Measurements from ENCODE around the gene ZBTB16. TPM values are rescaled to one million over a fixed set of nuclear protein-coding genes. Genes with fewer than 3 reads are reported as not detected.

ZBTB16 gene
- total RNA-seq, 2 donors from 2014 or later = 2.0 to 13.7 TPM

DNA sequence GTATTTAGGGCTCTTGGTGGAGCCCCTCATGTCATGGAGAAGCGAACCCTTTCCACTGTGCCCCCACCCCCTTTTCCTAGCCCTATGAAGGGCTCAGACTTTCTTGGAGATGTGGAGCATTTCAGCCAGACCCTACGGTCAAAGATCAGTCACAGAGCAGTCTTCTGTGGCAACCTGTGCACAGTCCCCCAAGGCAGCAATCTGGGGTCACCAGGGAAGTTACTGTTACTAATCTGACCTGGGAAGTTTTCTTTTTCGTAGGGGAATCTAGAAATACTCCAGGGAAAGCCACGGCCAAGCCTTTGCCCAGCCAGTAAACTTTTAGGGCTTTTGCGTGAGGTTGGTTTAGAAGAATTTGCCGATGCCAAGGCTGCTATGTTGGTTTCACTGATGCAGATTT is 50.6 kb downstream of the ZBTB16 start:
- Histone ChIP-seq H3K4me3 (no peak overlapping the region), H3K27me3 (no peaks in the 10 kb centered on the region), H3K27ac (no peak overlapping the region), H3K9me3 (no peaks in the 10 kb centered on the region), H3K36me3 (no peaks in the 10 kb centered on the region), H3K4me1 (no peaks in the 10 kb centered on the region), H3K9ac (ENCODE audit: low read depth in 2 of 2, low read length in 2 of 2) (no peak overlapping the region)
- intact Hi-C loops (cut with DNase I) = no loop called here
- TF ChIP-seq, protein P1, sequence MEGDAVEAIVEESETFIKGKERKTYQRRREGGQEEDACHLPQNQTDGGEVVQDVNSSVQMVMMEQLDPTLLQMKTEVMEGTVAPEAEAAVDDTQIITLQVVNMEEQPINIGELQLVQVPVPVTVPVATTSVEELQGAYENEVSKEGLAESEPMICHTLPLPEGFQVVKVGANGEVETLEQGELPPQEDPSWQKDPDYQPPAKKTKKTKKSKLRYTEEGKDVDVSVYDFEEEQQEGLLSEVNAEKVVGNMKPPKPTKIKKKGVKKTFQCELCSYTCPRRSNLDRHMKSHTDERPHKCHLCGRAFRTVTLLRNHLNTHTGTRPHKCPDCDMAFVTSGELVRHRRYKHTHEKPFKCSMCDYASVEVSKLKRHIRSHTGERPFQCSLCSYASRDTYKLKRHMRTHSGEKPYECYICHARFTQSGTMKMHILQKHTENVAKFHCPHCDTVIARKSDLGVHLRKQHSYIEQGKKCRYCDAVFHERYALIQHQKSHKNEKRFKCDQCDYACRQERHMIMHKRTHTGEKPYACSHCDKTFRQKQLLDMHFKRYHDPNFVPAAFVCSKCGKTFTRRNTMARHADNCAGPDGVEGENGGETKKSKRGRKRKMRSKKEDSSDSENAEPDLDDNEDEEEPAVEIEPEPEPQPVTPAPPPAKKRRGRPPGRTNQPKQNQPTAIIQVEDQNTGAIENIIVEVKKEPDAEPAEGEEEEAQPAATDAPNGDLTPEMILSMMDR (IDR thresholded peaks at IDR 0.05) = no peak
- no peak for DNase-seq

GRCh38 chr11:114110952-114111947 is 51.7 kb downstream of the ZBTB16 start:
- H3K27ac ChIP-seq = peak overlapping the region; percentile 11
- intact Hi-C loops (cut with DNase I) = no loop called here
- peaks cover 1% of the 10 kb centered on the region for H3K4me1 ChIP-seq
- DNase-seq = no peak
- H3K9ac ChIP-seq (ENCODE audit: low read depth in 2 of 2, low read length in 2 of 2) = no peak overlapping the region
- TF ChIP-seq, protein P1 (IDR thresholded peaks at IDR 0.05) = no peak
- no peak overlapping the region for H3K4me3 ChIP-seq
- H3K36me3 ChIP-seq = no peaks in the 10 kb centered on the region
- H3K9me3 ChIP-seq = no peaks in the 10 kb centered on the region
- H3K27me3 ChIP-seq = no peaks in the 10 kb centered on the region

- Histone ChIP-seq H3K27ac (no peak overlapping the region), H3K27me3 (no peaks in the 10 kb centered on the region), H3K36me3 (no peaks in the 10 kb centered on the region), H3K9me3 (no peaks in the 10 kb centered on the region), H3K9ac (ENCODE audit: low read depth in 2 of 2, low read length in 2 of 2) (no peak overlapping the region), H3K4me3 (no peak overlapping the region), H3K4me1 (peaks cover 13% of the 10 kb centered on the region)
- TF ChIP-seq, protein P1 (IDR thresholded peaks at IDR 0.05) = no peak
- no peak for DNase-seq
- intact Hi-C loops (cut with DNase I) = no loop called here
These were observed 56.0 kb downstream of the ZBTB16 start for GRCh38 chr11:114115451-114115928.

- Histone ChIP-seq H3K4me3 (no peak overlapping the region), H3K27me3 (no peaks in the 10 kb centered on the region), H3K9me3 (no peaks in the 10 kb centered on the region), H3K36me3 (no peaks in the 10 kb centered on the region), H3K4me1 (peaks cover 13% of the 10 kb centered on the region), H3K27ac (no peak overlapping the region), H3K9ac (ENCODE audit: low read depth in 2 of 2, low read length in 2 of 2) (no peak overlapping the region)
- DNase-seq = no peak
- intact Hi-C loops (cut with DNase I) = no loop called here
- TF ChIP-seq, protein P1 (IDR thresholded peaks at IDR 0.05) = no peak
These were observed 56.8 kb downstream of the ZBTB16 start for GRCh38 chr11:114116357-114116756.

- intact Hi-C loops (cut with DNase I) = no loop called here
- Histone ChIP-seq H3K4me1 (peaks cover 13% of the 10 kb centered on the region), H3K36me3 (no peaks in the 10 kb centered on the region), H3K27ac (no peak overlapping the region), H3K4me3 (no peak overlapping the region), H3K27me3 (no peaks in the 10 kb centered on the region), H3K9me3 (no peaks in the 10 kb centered on the region), H3K9ac (ENCODE audit: low read depth in 2 of 2, low read length in 2 of 2) (no peak overlapping the region)
- no peak for DNase-seq
- TF ChIP-seq, protein P1 (IDR thresholded peaks at IDR 0.05) = no peak
These were observed 57.3 kb downstream of the ZBTB16 start for GRCh38 chr11:114116800-114117199.
